ENCODE data around the gene UGP2. TPM values are rescaled to one million over a fixed set of nuclear protein-coding genes. Genes with fewer than 3 reads are reported as not detected.

Gene UGP2
- total and polyA plus RNA-seq, 2 of the 8 experiments (the other 6 are each of a cell fraction or from before 2014, with no cell fraction given): 278 to 956 TPM

DNA sequence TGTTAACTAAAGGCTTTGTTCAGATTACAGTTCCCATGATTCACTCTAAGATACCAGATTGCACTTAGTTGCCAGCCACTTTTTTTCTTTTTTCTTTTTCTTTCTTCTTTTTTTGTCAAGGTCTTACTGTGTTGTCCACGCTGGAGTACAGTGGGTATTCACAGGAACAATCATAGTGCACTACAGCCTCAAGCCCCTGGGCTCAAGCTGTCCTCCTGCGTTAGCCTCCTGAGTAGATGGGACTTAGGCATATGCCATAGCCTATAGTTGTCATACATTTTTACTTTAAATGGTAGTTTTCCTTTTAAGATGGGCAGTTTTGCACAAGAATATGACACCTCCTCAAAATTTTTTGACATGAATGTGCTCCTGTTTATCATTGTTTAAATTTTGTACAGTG, 2.1 kb downstream of the UGP2 start:
- ChIA-PET CTCF (ENCODE audit: partially characterized antibody) (interaction anchor here (2.8 to 5.1 kb wide), 3 partner anchors 144 to 151 kb away, joined by 12 to 19 read pairs (median 17); no protein-coding TSS in a partner anchor), POLR2A (ENCODE audit: partially characterized antibody) (interaction anchor here (0.9 to 10.8 kb wide), 16 partner anchors 10 to 255 kb away, joined by 3 to 297 read pairs (median 4); partner anchors contain the start of genes MDH1 and WDPCP)
- Histone ChIP-seq H2BK12ac (ENCODE audit: low read depth, low read length) (no peak overlapping the region), H3K36me3 (ENCODE audit: control insufficient read depth in 2 of 4, insufficient read depth in 4 of 4, low read length in 3 of 4) (peaks cover 0 to 50% (median 8%) of the 10 kb centered on the region in 4 experiments; a peak in 4 of 8 replicates), H3K23me2 (ENCODE audit: low read depth, low read length) (peaks cover 15% of the 10 kb centered on the region), H2BK120ac (replicated peaks; ENCODE audit: low read depth, low read length) (no peak overlapping the region), H3K9ac (replicated peaks in 1 of 4; ENCODE audit: extremely low read depth in 1 of 4, low read depth in 3 of 4, low read length in 3 of 4) (peak overlapping the region in 3 of 4 experiments; percentile 57 to 91 (median 89); a peak in 6 of 7 replicates), H2BK20ac (ENCODE audit: low read length) (no peak overlapping the region), H2BK15ac (ENCODE audit: low read length) (no peak overlapping the region), H3K4me2 (ENCODE audit: insufficient read depth in 1 of 2, low read depth in 2 of 2, low read length in 2 of 2) (peak overlapping the region; percentile 78 to 94), H3K14ac (ENCODE audit: insufficient read length) (no peak overlapping the region), H2BK5ac (ENCODE audit: low read depth, low read length) (no peak overlapping the region), H3K4ac (replicated peaks; ENCODE audit: insufficient read length, low read depth, low read length) (no peak overlapping the region), H4K20me1 (replicated peaks in 1 of 2; ENCODE audit: control insufficient read depth in 1 of 2, insufficient read depth in 2 of 2, low read length in 2 of 2) (peaks cover 11% of the 10 kb centered on the region in 2 experiments), H4K5ac (ENCODE audit: insufficient read length, low read depth, low read length) (peak overlapping the region; percentile 62), H4K8ac (ENCODE audit: extremely low read depth, insufficient read depth, low read length) (no peak overlapping the region), H3K27me3 (replicated peaks in 1 of 4; ENCODE audit: control insufficient read depth in 3 of 4, extremely low read depth in 1 of 4, insufficient read depth in 3 of 4, low read length in 3 of 4) (no peaks in the 10 kb centered on the region), H4K91ac (replicated peaks; ENCODE audit: insufficient read length, low read length) (peak overlapping the region; percentile 52), H2AK5ac (ENCODE audit: low read depth, low read length) (no peak overlapping the region), H3K79me2 (ENCODE audit: control insufficient read depth in 1 of 2, insufficient read depth in 2 of 2, low read length in 2 of 2) (peaks cover 39 to 88% of the 10 kb centered on the region in 2 experiments), H3K56ac (replicated peaks; ENCODE audit: insufficient read length, low read depth, low read length) (no peak overlapping the region), H3K23ac (ENCODE audit: insufficient read length) (no peak overlapping the region), H3K79me1 (ENCODE audit: low read depth, low read length) (no peaks in the 10 kb centered on the region), H3K27ac (ENCODE audit: low read depth, low read length) (no peak overlapping the region; the same call in 1 of the 2 replicates), H3K4me3 (ENCODE audit: extremely low read depth in 1 of 4, insufficient read depth in 2 of 4, low read depth in 3 of 4, low read length in 4 of 4) (peak overlapping the region; percentile 94 to 100 (median 97)), H3K4me1 (replicated peaks in 1 of 4; ENCODE audit: control insufficient read depth in 3 of 4, insufficient read depth in 4 of 4, low read length in 3 of 4) (peaks cover 0 to 15% (median 1%) of the 10 kb centered on the region in 4 experiments; a peak in 3 of 7 replicates), H3K18ac (ENCODE audit: extremely low read depth, low read length) (no peak overlapping the region), H3K9me3 (ENCODE audit: insufficient read depth in 2 of 2, low read depth in 1 of 2, low read length in 1 of 2) (no peaks in the 10 kb centered on the region), H2AFZ (ENCODE audit: low read length) (no peak overlapping the region)
- no peak for FAIRE-seq
- 8% methylated on average over 2 of the region's 2 CpGs; no CpG with 5 or more reads in 1 of the 2 experiments for WGBS, 2 experiments (ENCODE audit: extremely low coverage in 1 of 2, insufficient coverage in 1 of 2, insufficient read length in 1 of 2, insufficient replicate concordance in 2 of 2, low coverage in 1 of 2, low lambda C conversion rate in 2 of 2, missing lambda C conversion rate in 1 of 2)
- DNase-seq (ENCODE audit: low read depth in 1 of 2, low spot score in 2 of 2): no peak
- 0 out of 4 replicates have a peak, but pooled peaks of 1 of the 2 experiments have one; percentile 2 for TF ChIP-seq SIN3A (conservative IDR thresholded peaks at IDR 0.05 in 1 of 2, IDR thresholded peaks at IDR 0.05 in 1 of 2; ENCODE audit: low read depth in 1 of 2, low read length in 2 of 2)
- TF ChIP-seq CEBPB (IDR thresholded peaks at IDR 0.05; ENCODE audit: low read depth, low read length): no peak
- TF ChIP-seq TCF12 (IDR thresholded peaks at IDR 0.05; ENCODE audit: low read depth, low read length): no peak
- TF ChIP-seq SP2 (IDR thresholded peaks at IDR 0.05; ENCODE audit: low read length): no peak
- peak; percentile 73; the same call in 1 of the 2 replicates for TF ChIP-seq POLR2AphosphoS5 (IDR thresholded peaks at IDR 0.05; ENCODE audit: low read depth, low read length)
- TF ChIP-seq POLR2A (IDR thresholded peaks at IDR 0.05; ENCODE audit: control extremely low read depth in 1 of 2, low read depth in 2 of 2, low read length in 2 of 2): 0 out of 3 replicates have a peak, but pooled peaks of 1 of the 2 experiments have one; percentile 16
- TF ChIP-seq TAF7 (optimal IDR thresholded peaks at IDR 0.05; ENCODE audit: borderline replicate concordance, low read depth, low read length): peak; percentile 42
- TF ChIP-seq E2F6 (IDR thresholded peaks at IDR 0.05): no peak

Measured in H1 (cell line).